Erythroblast (primary cell): Measurements from ENCODE around the gene ADGRG4.

Source experiments
- GATA1 ChIP-seq: IDR thresholded peaks from 2 replicates; pipeline ENCODE4 v1.6.1; 2011; ENCODE audit warnings: low read depth, mild to moderate bottlenecking, control low read depth, low read length, moderate library complexity
- POLR2A ChIP-seq: IDR thresholded peaks from 2 replicates; pipeline ENCODE4 v1.6.1; 2011; ENCODE audit warnings: mild to moderate bottlenecking, low read length

GRCh38 chrX:136256026-136256425 lies 44.7 kb upstream of the ADGRG4 start:
- TF ChIP-seq POLR2A (no peak), GATA1 (no peak)
